ENCODE measurements around the gene COX4I2.
"Not testable (repeated sequence)": the region's sequence is repeated elsewhere in the genome, so short reads cannot be mapped to it uniquely, and the experiment has no call there.

COX4I2 gene

DNA sequence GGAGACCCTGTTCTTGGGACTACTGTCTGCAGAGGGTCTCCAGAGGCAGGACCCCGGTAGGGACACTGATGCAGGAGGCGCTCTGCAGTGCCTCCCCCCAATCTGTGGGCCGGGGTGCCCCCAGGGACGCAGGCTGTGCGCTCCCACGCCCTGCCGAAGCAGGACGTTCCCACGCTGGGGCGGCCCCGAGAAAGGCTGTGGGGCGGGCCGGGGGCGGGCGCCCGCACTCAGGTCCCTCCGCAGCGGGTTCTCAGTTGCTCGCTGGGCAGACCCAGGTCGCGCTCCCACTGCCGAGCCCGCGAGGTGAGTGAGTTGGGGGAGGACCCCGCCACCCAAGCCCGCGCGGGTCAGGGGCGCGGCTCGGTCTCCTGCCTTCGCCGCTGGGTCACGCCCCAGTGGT, at the start of gene COX4I2:
TSS of gene COX4I2 (plus strand) at position 253 of the 400 bp plus-strand sequence. CDS start 1,106 bp downstream, outside the sequence.
- DNase-seq: no peak

- no peak for DNase-seq
These were observed 46.9 kb upstream of the COX4I2 start for GRCh38 chr20:31590717-31591225.

GRCh38 chr20:31593221-31594001, 44.3 kb upstream of the COX4I2 start:
- DNase-seq: peak; percentile 71

DNA sequence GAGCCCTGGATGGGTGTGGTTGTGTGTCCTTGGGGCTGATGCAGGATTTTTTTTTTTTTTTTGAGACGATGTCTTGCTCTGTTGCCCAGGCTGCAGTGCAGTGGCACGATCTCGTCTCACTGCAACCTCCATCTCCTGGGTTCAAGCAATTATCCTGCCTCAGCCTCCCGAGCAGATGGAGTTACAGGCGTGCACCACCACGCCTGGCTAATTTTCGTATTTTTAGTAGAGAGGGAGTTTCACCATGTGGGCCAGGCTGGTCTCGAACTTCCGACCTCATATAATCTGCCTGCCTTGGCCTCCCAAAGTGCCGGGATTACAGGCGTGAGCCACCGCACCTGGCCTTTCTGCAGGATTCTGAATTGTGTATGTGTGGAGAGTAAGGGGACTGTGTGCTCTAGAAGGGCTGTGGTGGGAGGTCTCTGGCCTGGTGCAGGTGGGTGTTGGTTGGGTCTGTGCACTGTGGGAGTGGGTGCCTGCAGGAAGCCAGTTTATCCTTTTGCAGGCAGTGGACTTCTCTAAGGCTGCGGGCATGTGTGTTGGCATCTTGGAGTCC, 43.6 kb upstream of the COX4I2 start:
- no peak for DNase-seq

DNA sequence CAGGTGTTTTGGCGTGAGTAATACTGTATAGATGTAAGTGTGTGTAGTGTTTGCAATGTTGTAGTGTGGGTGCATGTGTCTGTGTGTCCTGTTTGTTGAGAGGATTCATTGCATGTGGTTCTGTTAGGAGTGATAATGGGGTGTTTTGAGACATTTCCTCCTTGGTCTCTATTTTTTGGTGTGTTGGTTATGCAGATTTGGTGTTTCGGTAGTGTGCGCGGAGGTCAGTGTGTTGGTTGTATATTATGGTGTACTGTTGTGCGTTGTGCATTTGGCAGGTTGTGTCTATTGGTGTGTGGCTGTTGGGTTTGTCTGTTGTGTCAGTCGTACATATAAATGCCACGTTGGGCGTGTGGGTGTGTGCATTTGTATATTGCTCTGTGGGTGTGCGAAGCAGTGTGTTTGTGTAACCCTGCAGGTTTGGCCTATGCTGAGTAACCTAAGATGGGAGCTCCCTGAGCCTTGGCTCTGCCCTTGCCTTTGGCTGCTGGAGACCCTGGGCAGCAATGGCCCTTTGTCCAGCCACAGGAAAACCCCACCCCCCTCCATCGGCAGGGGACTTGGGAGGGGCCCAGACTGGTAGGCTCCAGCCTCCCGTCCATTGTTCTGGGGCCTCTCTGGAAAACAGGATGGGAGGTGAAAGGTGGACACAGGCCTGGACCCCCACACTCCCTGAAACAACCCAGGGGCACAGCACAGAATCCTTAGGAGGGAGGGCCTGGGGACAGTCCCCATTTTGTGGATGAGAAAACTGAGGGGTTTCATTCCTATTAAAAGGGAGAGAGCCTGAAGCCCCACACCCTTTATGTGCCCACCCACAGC, 42.9 kb upstream of the COX4I2 start:
- no peak for DNase-seq

GRCh38 chr20:31595380-31595653, 42.4 kb upstream of the COX4I2 start:
- DNase-seq: no peak

- DNase-seq: no peak
These were observed 41.9 kb upstream of the COX4I2 start for GRCh38 chr20:31595654-31596411.

- DNase-seq: not testable (repeated sequence)
These were observed 41.3 kb upstream of the COX4I2 start for GRCh38 chr20:31596412-31596715.

DNA sequence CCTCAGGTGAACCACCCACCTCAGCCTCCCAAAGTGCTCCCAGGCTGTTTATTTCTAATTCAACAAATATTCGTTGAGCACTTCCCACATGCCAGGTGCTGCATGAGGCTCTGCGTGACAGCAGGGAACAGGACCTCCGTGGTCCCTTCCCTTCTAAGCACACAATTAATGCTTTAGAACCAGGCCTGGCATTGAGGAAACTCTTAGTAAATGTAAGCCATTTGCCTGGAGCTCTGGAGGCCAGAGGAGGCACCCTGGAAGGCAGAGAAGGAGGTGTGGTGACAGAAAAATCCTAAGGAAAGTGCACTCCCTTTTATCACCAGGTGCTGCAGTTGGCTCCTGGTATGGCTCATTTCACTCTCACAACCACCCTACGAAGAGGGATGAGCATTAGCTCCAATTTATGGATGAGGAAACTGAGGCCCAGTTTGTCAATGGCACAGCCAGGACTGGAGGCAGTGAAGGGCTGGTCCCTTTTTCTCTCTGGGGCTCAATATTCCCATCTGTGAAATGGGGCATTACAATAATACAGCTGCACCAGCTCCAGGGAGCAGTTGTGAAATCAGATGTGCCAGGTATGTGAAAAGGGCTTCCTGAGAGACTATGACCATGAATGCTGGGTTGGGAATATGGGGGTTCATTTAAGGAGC, 40.8 kb upstream of the COX4I2 start:
- no peak for DNase-seq

- no peak for DNase-seq
These were observed 40.2 kb upstream of the COX4I2 start for GRCh38 chr20:31597481-31597855.

DNA sequence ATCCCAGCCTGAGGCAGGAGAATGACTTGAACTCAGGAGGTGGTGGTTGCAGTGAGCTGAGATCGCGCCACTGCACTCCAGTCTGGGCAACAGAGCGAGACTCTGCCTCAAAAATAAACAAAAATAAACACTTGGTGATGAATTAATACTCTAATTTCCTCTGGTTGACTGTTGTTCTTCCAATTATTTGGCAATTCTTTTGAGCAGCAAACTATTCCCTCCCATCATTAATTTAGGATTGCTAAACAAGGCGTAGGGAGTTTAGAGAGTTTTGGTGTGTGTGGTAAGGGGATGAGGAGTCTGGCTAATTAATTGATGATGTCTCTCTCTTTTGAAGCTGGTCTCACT, 35.3 kb upstream of the COX4I2 start:
- no peak for DNase-seq

DNA sequence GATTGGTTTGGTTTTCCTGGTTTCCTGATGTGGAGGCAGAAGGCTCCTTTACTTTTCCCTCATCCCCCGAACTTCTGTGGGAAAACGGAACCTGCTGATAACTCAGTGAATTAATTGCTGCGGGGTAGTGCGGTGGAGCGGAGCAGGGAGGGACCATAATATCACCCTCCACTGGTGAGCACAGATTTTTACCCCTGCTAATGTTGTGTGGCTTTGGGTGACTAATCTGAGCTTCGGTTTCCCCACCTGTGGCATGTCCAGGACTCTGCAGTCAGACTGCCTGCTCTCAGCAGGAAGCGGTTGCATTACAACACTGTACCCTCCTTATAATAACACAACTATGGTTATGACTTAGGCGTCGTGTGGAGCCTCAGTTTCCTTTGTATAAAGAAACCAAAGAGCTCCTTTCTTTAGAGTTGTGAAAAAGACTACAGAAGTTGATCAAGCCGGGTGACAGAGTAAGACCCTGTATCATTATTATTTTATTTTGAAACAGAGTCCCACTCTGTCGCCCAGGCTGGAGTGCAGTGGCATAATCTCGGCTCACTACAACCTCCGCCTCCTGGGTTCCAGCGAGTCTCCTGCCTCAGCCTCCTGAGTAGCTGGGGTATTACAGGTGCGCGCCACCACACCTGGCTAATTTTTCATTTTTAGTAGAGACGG, 34.8 kb upstream of the COX4I2 start:
- peak; percentile 69 for DNase-seq

GRCh38 chr20:31603822-31604566, 33.7 kb upstream of the COX4I2 start:
- peak; percentile 86 for DNase-seq

DNA sequence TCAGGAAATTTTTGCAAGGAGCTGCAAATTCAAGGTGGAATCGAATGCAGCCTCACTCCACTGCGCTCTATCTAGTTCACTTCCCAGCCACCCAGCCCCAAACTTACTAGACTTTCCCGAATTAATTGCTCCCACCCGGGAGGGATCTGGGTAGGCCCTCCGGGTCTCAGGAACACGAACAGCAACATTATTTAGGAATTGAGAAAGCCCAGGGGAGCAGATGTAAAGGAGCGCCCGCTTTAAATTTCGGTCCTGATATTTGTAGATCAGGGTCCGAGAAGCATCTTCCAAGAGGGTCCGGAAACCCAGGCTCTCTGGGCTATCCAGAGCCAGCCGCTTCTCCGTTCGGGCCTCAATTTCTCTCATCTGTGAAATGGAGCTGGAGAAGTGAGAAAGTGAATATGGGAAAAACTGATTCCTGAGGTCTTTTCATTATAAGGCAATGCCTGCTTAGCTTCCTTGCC, 33.1 kb upstream of the COX4I2 start:
- DNase-seq: no peak

DNA sequence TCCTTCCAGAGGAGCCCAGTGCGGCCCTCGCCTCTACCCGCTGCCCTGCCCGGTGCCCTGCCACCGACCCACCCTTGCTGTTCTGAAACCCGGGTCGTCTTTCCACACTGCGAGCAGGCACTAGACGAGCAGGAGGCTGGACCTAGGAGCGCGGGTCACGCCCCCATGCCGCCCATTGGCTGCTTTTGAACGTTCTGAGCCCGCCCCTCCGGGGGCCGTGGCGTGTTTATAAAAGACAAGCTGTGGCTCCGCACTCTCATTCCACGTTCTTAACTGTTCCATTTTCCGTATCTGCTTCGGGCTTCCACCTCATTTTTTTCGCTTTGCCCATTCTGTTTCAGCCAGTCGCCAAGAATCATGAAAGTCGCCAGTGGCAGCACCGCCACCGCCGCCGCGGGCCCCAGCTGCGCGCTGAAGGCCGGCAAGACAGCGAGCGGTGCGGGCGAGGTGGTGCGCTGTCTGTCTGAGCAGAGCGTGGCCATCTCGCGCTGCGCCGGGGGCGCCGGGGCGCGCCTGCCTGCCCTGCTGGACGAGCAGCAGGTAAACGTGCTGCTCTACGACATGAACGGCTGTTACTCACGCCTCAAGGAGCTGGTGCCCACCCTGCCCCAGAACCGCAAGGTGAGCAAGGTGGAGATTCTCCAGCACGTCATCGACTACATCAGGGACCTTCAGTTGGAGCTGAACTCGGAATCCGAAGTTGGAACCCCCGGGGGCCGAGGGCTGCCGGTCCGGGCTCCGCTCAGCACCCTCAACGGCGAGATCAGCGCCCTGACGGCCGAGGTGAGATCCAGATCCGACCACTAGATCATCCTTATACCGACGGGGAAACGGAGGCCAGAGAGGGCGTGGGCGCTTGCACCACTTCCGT, 32.4 kb upstream of the COX4I2 start, which contains the start of gene ID1:
TSS of gene ID1 (plus strand) at position 259 of the 871 bp plus-strand sequence. CDS start at position 358, 99 bp downstream.
- peak; percentile 93 for DNase-seq

- no peak for DNase-seq
These were observed 31.6 kb upstream of the COX4I2 start for GRCh38 chr20:31605902-31606803.

DNA sequence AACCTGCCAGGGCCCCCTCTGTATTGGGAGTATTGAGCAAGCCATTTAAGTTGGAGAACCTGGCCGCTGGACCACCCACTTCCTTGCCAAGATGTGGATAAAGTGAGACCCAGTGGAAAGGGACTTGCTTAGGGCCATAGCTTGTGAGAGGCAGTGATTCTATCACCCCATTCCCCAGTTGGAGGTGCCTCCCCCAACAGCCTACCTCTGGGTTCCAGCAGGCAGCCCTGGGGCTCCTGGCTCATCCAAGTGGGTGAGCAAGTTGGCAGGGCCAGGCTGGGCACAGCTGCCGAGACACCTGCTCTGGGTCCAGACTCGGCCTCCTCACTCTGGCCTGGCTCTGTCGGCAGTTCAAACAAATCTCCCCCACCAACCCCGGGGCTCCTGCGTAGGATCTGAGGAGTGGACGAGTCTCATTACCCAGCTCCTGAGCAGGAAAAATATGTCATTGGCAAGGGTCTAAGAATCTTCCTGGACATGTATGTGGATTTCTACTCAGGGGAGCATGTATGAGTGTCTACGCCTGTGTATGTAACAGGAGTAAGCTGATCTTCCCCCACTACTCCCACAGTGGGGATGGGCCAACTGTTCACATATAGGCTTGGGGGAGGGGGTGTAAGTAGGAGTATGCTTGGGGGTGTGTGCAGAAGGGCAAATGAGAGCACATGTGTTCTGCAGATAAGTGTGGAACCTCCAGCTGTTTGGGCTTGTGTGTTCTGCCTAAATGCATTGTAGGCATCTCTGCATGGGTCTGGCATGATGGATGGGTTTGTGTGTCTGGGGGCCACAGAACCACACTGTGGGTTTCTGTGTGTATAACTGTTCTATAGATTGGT, 30.7 kb upstream of the COX4I2 start:
- DNase-seq: no peak

GRCh38 chr20:31607640-31608250, 30.0 kb upstream of the COX4I2 start:
- DNase-seq: no peak

Measured in activated CD4-positive, alpha-beta T cell treated with anti-CD3 and anti-CD28 coated beads for 48 hours (primary cell).